NCI-H446 (cell line): ENCODE data around the gene CRYGB.
A peak's percentile ranks its signal among the peaks of the same experiment; 100 is the strongest.
"Not testable (repeated sequence)": the region's sequence is repeated elsewhere in the genome, so short reads cannot be mapped to it uniquely, and the experiment has no call there.

Experiments used
- DNase-seq, 2 experiments: peaks; one replicate each; lab custom pipeline; 2025; lab: John Stamatoyannopoulos, UW

CRYGB gene

GRCh38 chr2:208150094-208150493 is 4.1 kb upstream of the CRYGB start:
- no peak for DNase-seq

- no peak for DNase-seq
Measured at GRCh38 chr2:208148803-208149202, 2.8 kb upstream of the CRYGB start.

GRCh38 chr2:208147759-208148158 is 1.8 kb upstream of the CRYGB start:
- DNase-seq = no peak

- DNase-seq = no peak
Measured at GRCh38 chr2:208147008-208147407, 1.1 kb upstream of the CRYGB start.

DNA sequence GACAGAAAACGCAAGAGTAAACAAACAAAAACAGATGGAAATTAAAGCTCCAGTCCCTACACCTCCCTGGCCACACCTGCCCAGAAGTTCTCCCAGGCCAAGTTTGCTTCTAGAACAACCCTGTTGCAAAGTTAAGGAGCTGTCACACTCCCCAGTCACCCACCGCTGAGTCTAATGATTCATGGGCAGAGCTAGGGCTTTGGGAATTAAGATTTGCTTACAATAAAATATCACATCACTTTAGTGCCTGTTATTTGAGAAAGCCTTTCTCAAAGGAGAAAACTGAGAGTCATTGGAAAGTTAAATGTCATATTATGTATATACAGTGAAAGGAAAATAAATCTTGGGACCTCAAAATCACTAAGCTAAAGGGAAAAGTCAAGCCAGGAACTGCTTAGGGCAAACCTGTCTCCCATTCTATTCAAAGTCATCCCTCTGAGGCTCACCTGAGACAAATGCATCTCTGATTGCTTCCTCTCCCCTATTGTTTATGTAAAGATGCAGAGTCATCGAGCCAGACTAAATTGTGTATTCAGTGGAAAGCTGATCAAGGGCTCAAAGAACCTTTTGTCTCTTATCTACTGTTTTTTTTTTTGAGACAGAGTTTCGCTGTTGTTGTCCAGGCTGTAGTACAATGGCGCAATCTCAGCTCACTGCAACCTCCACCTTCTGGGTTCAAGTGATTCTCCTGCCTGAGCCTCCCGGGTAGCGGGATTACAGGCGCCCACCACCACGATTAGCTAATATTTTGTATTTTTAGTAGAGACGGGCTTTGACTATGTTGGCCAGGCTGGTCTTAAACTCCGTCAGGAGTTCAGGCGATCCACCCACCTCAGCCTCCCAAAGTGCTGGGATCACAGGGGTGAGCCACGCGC is 2.8 kb downstream of the CRYGB start:
- no peak for DNase-seq

GRCh38 chr2:208142240-208142924 is 3.6 kb downstream of the CRYGB start:
- DNase-seq = peak; percentile 12 to 27

DNA sequence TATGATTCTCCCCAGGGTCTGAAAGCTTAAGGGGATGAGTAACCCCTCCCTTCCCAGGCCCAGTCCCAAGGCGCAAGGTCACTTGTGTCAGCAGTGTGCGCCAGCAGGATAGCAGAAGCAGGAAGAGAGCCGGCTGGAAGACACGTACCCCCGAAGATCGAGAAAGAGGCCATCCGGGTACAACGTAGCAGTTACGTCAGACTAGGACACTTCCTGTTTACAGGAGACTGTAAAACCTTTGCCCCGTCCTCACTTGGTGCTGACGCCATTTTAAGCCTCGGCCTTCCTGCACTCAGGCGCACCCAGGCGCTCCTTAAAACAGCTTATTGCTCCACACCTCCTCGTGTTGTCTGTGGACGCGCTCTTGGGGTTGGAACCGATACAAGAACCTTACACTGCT is 6.5 kb downstream of the CRYGB start:
- no peak for DNase-seq

GRCh38 chr2:208138334-208138733 is 7.6 kb downstream of the CRYGB start:
- DNase-seq = not testable (repeated sequence)

DNA sequence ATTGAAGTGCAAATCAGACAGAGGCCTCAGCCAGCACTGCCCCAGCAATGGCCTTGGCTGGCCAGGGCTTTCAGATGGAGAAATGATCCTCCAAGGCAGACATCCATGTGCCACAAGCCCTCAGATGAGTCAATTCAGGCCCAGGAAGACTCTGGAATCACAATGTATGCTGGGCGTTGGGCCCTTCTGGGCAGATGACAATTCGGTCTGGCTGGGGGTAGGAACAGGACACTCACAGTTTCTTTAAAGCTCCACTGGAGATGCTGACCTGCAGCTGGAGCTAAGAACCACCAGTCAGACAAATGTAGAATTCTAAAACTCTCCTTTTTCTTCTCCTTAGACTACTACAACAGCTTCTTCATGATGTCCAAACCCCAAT is 9.3 kb downstream of the CRYGB start:
- no peak for DNase-seq

- no peak for DNase-seq
Measured at GRCh38 chr2:208135794-208136715, 9.9 kb downstream of the CRYGB start.

GRCh38 chr2:208134928-208135586 is 10.9 kb downstream of the CRYGB start:
- DNase-seq = no peak

- DNase-seq = no peak
Measured at GRCh38 chr2:208130712-208131110, 15.2 kb downstream of the CRYGB start.

DNA sequence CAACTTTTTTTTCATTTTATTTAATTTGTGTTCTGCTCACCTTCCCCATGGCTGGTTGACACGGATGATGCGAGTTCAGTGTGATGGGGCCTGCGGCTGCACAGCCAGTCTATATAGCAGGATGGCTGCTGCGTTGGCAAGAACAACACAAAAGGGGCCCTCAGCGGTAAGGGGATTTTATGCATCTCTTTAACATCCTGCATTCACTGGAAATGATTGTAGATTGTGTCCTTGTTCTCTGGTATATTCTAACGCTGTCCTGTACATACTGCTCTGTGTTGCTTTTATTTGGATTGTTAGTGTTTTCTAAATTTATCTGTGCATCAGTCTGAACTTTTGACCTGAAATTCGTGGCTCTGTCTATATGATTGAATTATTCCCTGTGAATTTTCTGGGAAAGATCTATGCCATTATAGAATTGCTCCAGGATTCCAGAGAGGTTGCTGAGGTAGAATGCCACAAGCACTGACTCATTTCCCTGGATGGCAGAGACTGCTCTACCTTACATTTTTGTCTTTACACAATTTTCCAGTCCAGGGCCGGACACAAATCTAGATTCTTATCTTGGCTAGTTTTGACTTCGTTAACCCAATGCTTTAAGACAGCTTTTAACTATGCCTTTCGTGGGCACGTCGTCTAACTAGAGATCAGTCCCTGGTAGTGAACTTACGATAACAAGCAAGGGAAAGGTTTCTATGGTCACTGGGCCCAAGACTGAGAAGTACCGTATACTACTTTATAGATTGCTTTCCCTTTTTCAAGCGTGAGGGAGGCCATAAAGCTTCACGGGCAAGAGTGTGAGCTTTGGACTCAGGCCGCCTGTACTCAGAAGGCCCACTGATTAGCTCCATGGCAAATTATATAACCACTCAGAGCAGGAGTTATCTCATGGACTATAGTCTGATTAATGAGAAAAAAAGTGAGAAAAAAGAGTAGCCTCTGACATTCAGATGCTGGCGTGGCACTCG is 15.9 kb downstream of the CRYGB start, which contains the start of gene CRYGC:
CRYGC (minus strand) TSS at position 85 of the 968 bp plus-strand sequence; CDS start at position 49, 36 bp downstream.
- no peak for DNase-seq

GRCh38 chr2:208128136-208128535 is 17.8 kb downstream of the CRYGB start:
- no peak for DNase-seq

- DNase-seq = no peak
Measured at GRCh38 chr2:208127090-208127489, 18.9 kb downstream of the CRYGB start.

DNA sequence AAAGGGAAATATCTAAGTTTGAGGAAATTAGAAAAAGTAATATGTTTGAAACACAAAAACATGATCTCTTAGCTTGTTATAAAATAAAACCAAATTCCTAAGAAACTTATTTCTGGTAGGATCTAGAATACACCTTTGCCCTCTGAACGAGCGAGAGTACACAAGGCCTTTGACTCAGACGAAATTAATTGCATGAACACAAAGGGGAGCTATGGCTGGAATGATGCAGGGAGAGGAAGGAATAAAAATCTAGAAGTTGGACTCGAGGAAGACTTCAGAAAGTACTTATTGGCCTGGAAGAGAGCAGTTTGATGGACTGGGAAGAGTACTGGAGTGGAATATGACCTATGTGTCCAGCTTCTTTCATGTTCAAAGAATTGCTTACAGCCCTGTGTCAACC is 20.7 kb downstream of the CRYGB start:
- no peak for DNase-seq

GRCh38 chr2:208124013-208124715 is 21.8 kb downstream of the CRYGB start, which contains the start of gene CRYGD:
Gene CRYGD, minus strand, starts transcription at chr2:208124524. Its CDS starts 51 bp downstream, at chr2:208124473.
- DNase-seq = not testable (repeated sequence)

DNA sequence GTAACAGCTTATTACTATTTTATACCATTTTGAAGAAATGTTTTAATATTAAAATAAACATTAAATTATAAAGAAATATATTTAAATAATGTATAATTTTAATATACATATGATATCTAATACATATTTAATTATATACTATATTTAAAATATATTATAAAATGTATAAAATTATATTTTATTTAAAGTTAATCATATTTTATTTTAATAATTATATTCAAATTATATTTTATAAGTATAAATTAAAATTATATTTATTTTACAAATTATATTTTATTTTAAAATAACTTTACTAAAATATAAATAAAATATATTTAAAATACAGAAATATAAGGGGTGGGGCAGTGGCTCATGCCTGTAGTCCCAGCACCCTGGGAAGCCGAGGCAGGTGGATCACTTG is 23.7 kb downstream of the CRYGB start:
- no peak for DNase-seq

GRCh38 chr2:208118918-208119317 is 27.0 kb downstream of the CRYGB start:
- no peak for DNase-seq

- DNase-seq = not testable (repeated sequence)
Measured at GRCh38 chr2:208117390-208117789, 28.6 kb downstream of the CRYGB start.
